Measurements from ENCODE around the gene NOL12.

NOL12 gene

GRCh38 chr22:37742376-37743171, 56.4 kb downstream of the NOL12 start:
- ATAC-seq = peak; percentile 36
- TF ChIP-seq ZNF565 (CRISPR knock-in tag; conservative IDR thresholded peaks at IDR 0.05; ENCODE audit: low read depth) (no peak), ZFP3 (CRISPR knock-in tag; IDR thresholded peaks at IDR 0.05) (no peak), CSDC2 (CRISPR knock-in tag; IDR thresholded peaks at IDR 0.05) (no peak), ZFP30 (CRISPR knock-in tag; IDR thresholded peaks at IDR 0.05) (no peak), ARNTL (CRISPR knock-in tag; IDR thresholded peaks at IDR 0.05; ENCODE audit: borderline replicate concordance, low read depth) (no peak), BACH2 (CRISPR knock-in tag; IDR thresholded peaks at IDR 0.05; ENCODE audit: borderline replicate concordance) (no peak), RARB (CRISPR knock-in tag; IDR thresholded peaks at IDR 0.05) (no peak), POU6F1 (CRISPR knock-in tag; IDR thresholded peaks at IDR 0.05; ENCODE audit: borderline replicate concordance, low read depth) (no peak), PPARA (CRISPR knock-in tag; IDR thresholded peaks at IDR 0.05; ENCODE audit: borderline replicate concordance) (no peak)

Measured in SK-N-SH treated with all-trans-retinoic acid at 6 μM for 48 hours (cell line).